SK-N-SH treated with all-trans-retinoic acid at 6 μM for 48 hours (cell line): ENCODE data around the gene FGF14.

Source experiments
- ATAC-seq: fragments of 200-7000 bp; cut with Tn5 transposase; 3 replicates; pipeline ENCODE4 v1.9.1; 2020; ENCODE audit warnings: mild to moderate bottlenecking, moderate library complexity
- BACH2 ChIP-seq: fragments of 250-450 bp; sonication (Bioruptor Pico); IDR thresholded peaks from 2 replicates; pipeline ENCODE4 v1.9.0; 2021; ENCODE audit warnings: mild to moderate bottlenecking, borderline replicate concordance
- CREB5 ChIP-seq: fragments of 250-450 bp; sonication (Bioruptor Pico); IDR thresholded peaks from 2 replicates; pipeline ENCODE4 v1.5.1; 2020; ENCODE audit warnings: low read depth, mild to moderate bottlenecking, moderate library complexity
- CSDC2 ChIP-seq: fragments of 250-450 bp; sonication (Bioruptor Pico); IDR thresholded peaks from 2 replicates; pipeline ENCODE4 v1.5.0; 2020; ENCODE audit warnings: mild to moderate bottlenecking, moderate library complexity
- ESRRG ChIP-seq: fragments of 250-450 bp; sonication (Bioruptor Pico); IDR thresholded peaks from 2 replicates; pipeline ENCODE4 v1.6.1; 2021; ENCODE audit warnings: mild to moderate bottlenecking
- GLIS3 ChIP-seq: fragments of 250-450 bp; sonication (Bioruptor Pico); IDR thresholded peaks from 2 replicates; pipeline ENCODE4 v1.5.0; 2020; ENCODE audit warnings: mild to moderate bottlenecking, moderate library complexity
- ISL1 ChIP-seq: fragments of 250-450 bp; sonication (Bioruptor Pico); IDR thresholded peaks from 2 replicates; pipeline ENCODE4 v2.1.2; 2022; ENCODE audit warnings: mild to moderate bottlenecking, moderate library complexity
- OSR1 ChIP-seq: fragments of 250-450 bp; sonication (Bioruptor Pico); IDR thresholded peaks from 2 replicates; pipeline ENCODE4 v1.8.0; 2022; ENCODE audit warnings: moderate library complexity, mild to moderate bottlenecking, inconsistent platforms
- PATZ1 ChIP-seq: fragments of 250-450 bp; sonication (Bioruptor Pico); IDR thresholded peaks from 2 replicates; pipeline ENCODE4 v1.8.0; 2020; ENCODE audit warnings: mild to moderate bottlenecking, moderate library complexity, borderline replicate concordance
- POU6F1 ChIP-seq: fragments of 250-450 bp; sonication (Bioruptor Pico); IDR thresholded peaks from 2 replicates; pipeline ENCODE4 v1.8.0; 2021; ENCODE audit warnings: low read depth, mild to moderate bottlenecking, moderate library complexity, borderline replicate concordance
- PPARA ChIP-seq: fragments of 250-450 bp; sonication (Bioruptor Pico); IDR thresholded peaks from 2 replicates; pipeline ENCODE4 v1.5.0; 2020; ENCODE audit warnings: mild to moderate bottlenecking, borderline replicate concordance
- RARB ChIP-seq: fragments of 250-450 bp; sonication (Bioruptor Pico); IDR thresholded peaks from 2 replicates; pipeline ENCODE4 v1.8.0; 2021; ENCODE audit warnings: mild to moderate bottlenecking, moderate library complexity
- SNAI2 ChIP-seq: fragments of 250-450 bp; sonication (Bioruptor Pico); IDR thresholded peaks from 2 replicates; pipeline ENCODE4 v1.5.0; 2020; ENCODE audit warnings: mild to moderate bottlenecking, moderate library complexity
- TCF4 ChIP-seq: fragments of 250-450 bp; sonication (Bioruptor Pico); IDR thresholded peaks from 2 replicates; pipeline ENCODE4 v1.8.0; 2021; ENCODE audit warnings: mild to moderate bottlenecking, moderate library complexity, borderline replicate concordance
- TSHZ2 ChIP-seq: fragments of 250-450 bp; sonication (Bioruptor Pico); IDR thresholded peaks from 2 replicates; pipeline ENCODE4 v1.5.0; 2020; ENCODE audit warnings: mild to moderate bottlenecking, moderate library complexity
- ZC3H10 ChIP-seq: fragments of 250-450 bp; sonication (Bioruptor Pico); IDR thresholded peaks from 2 replicates; pipeline ENCODE4 v1.5.1; 2021; ENCODE audit warnings: mild to moderate bottlenecking, moderate library complexity
- ZFP3 ChIP-seq: fragments of 250-450 bp; sonication (Bioruptor Pico); IDR thresholded peaks from 2 replicates; pipeline ENCODE4 v1.5.0; 2020; ENCODE audit warnings: mild to moderate bottlenecking, moderate library complexity
- ZFP30 ChIP-seq: fragments of 450-650 bp; formaldehyde crosslinking; IDR thresholded peaks from 2 replicates; pipeline ENCODE4 v1.5.0; 2022; ENCODE audit warnings: mild to moderate bottlenecking, moderate library complexity
- ZNF565 ChIP-seq: fragments of 450-650 bp; formaldehyde crosslinking; conservative IDR thresholded peaks from 2 replicates; pipeline ENCODE4 v1.5.0; 2020; ENCODE audit warnings: low read depth, mild to moderate bottlenecking, moderate library complexity
- ZNF70 ChIP-seq: fragments of 450-650 bp; formaldehyde crosslinking; IDR thresholded peaks from 2 replicates; pipeline ENCODE4 v1.5.0; 2020; ENCODE audit warnings: mild to moderate bottlenecking, moderate library complexity
- ZNF8 ChIP-seq: fragments of 450-650 bp; formaldehyde crosslinking; IDR thresholded peaks from 2 replicates; pipeline ENCODE4 v1.5.0; 2020; ENCODE audit warnings: mild to moderate bottlenecking, moderate library complexity

The FGF14 gene

GRCh38 chr13:102236830-102237229 is 165.0 kb downstream of the FGF14 start:
- no peak; the same call in 2 of the 3 replicates for ATAC-seq
- TF ChIP-seq OSR1 (CRISPR knock-in tag) (no peak), ZFP30 (no peak), POU6F1 (CRISPR knock-in tag) (no peak), ZC3H10 (CRISPR knock-in tag) (no peak), TSHZ2 (no peak), ZNF8 (CRISPR knock-in tag) (no peak), TCF4 (CRISPR knock-in tag) (no peak)

GRCh38 chr13:102236341-102236740 is 165.5 kb downstream of the FGF14 start:
- TF ChIP-seq PPARA (CRISPR knock-in tag) = no peak
- no peak for TF ChIP-seq RARB
- no peak for TF ChIP-seq ZFP3 (CRISPR knock-in tag)
- no peak for TF ChIP-seq ZNF565 (CRISPR knock-in tag)
- TF ChIP-seq PATZ1 (CRISPR knock-in tag) = no peak
- no peak for TF ChIP-seq GLIS3 (CRISPR knock-in tag)
- TF ChIP-seq POU6F1 (CRISPR knock-in tag) = no peak
- no peak for TF ChIP-seq ZNF8 (CRISPR knock-in tag)
- no peak for TF ChIP-seq TSHZ2
- no peak for TF ChIP-seq ESRRG (CRISPR knock-in tag)
- TF ChIP-seq ZNF70 = no peak
- no peak for TF ChIP-seq CREB5 (CRISPR knock-in tag)
- no peak for TF ChIP-seq OSR1 (CRISPR knock-in tag)
- TF ChIP-seq SNAI2 (CRISPR knock-in tag) = no peak
- no peak for TF ChIP-seq BACH2
- no peak for TF ChIP-seq ISL1
- no peak for TF ChIP-seq CSDC2 (CRISPR knock-in tag)
- no peak for ATAC-seq
